ENCODE measurements around the gene FOXP1.

FOXP1 gene

DNA sequence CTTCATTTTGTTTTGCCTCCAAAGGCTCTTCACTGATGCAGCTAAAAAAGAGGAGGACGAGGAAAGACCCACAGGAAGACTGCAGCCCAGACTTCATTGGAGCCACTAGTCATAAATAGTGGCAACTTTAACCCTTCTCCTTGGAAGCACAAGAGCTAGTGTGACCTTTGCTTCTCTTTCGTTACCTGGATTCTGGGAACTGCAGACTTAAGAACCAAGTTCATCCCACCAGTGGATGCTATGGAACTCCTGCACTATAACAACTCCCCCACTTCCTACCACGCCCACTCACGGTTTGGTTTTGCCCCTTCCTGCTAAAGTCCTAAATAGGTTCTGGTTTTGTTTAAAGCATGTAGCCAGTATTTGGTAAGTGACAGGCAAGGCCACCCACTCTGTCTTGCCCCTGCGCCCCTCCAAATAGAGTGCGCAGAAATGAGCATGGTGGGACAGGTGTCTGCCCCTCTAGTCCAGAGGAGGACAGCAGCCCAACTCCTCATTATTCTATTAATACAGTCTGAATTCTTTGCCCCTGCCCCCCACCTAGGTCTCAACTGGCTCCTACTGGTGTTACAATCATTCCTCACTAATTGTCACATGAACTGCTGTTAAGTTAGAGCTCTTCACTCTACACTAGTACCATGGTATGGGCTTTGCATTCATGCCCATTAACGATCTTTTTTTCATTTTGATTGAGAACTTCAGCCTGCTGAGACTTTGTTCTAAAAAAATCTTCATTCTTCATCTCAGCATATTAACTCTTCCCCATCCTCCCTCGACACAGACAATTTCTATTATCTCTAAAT, 504.6 kb downstream of the FOXP1 start:
- Histone ChIP-seq H3K4me1 (ENCODE audit: control insufficient read depth, insufficient read depth, low read length) (peaks cover 24% of the 10 kb centered on the region), H3K9me3 (ENCODE audit: control insufficient read depth in 2 of 2, low read length in 2 of 2) (no peaks in the 10 kb centered on the region), H3K27ac (ENCODE audit: low read length) (no peak overlapping the region), H3K27me3 (ENCODE audit: control insufficient read depth in 1 of 2, insufficient read depth in 2 of 2, low read length in 2 of 2) (no peaks in the 10 kb centered on the region), H3K9ac (ENCODE audit: low read length in 2 of 2) (no peak overlapping the region), H3K36me3 (ENCODE audit: control insufficient read depth in 2 of 2, insufficient read depth in 2 of 2, low read length in 2 of 2) (peaks cover 0 to under 1% of the 10 kb centered on the region in 2 donors), H3K4me3 (ENCODE audit: low read length in 2 of 2) (no peak overlapping the region)

DNA sequence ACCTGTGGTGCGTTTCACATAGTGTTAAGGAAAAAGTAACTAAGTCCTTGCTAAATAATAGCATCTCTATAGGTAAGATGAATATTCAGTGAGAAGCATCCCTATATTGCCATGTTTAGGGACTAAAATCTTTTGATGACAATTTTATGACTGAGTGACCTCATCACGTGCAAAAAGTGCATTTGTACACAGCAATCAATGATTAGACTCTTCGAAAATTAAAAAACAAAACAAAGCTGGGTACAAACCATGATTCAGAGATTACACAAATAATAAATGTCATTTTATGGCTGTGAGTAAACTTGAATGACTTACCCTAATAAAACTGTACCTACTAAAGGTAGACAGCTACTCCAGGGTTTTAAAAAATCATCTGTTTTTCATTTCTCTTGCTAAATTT, 505.3 kb downstream of the FOXP1 start:
- Histone ChIP-seq H3K4me1 (ENCODE audit: control insufficient read depth, insufficient read depth, low read length) (peaks cover 26% of the 10 kb centered on the region), H3K9me3 (ENCODE audit: control insufficient read depth in 2 of 2, low read length in 2 of 2) (no peaks in the 10 kb centered on the region), H3K9ac (ENCODE audit: low read length in 2 of 2) (no peak overlapping the region), H3K27me3 (ENCODE audit: control insufficient read depth in 1 of 2, insufficient read depth in 2 of 2, low read length in 2 of 2) (no peaks in the 10 kb centered on the region), H3K4me3 (ENCODE audit: low read length in 2 of 2) (no peak overlapping the region), H3K27ac (ENCODE audit: low read length) (no peak overlapping the region), H3K36me3 (ENCODE audit: control insufficient read depth in 2 of 2, insufficient read depth in 2 of 2, low read length in 2 of 2) (peaks cover 0 to 3% of the 10 kb centered on the region in 2 donors)

DNA sequence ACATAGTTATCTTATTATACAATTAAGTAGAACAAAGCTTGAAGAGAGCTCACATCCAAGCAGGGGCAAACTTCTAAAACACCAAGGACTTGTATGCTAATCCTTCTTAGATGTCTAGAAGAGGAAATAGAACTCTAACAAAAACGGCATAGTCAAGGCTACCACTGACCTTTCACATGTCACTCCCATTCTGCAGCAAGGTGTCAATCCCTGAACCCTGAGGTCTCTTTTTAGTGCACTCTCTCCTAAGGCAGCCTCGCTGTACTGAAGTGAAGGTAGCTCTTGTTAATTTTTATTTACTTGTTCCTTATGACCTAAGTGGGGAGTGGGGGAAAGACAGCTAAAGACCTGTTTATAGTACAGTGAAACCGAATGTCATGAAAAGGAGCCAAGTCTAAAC, 506.5 kb downstream of the FOXP1 start:
- no peak overlapping the region for H3K9ac ChIP-seq (ENCODE audit: low read length in 2 of 2)
- no peak overlapping the region for H3K27ac ChIP-seq (ENCODE audit: low read length)
- H3K4me3 ChIP-seq (ENCODE audit: low read length in 2 of 2) = no peak overlapping the region
- peaks cover 26% of the 10 kb centered on the region for H3K4me1 ChIP-seq (ENCODE audit: control insufficient read depth, insufficient read depth, low read length)
- no peaks in the 10 kb centered on the region for H3K9me3 ChIP-seq (ENCODE audit: control insufficient read depth in 2 of 2, low read length in 2 of 2)
- H3K27me3 ChIP-seq (ENCODE audit: control insufficient read depth in 1 of 2, insufficient read depth in 2 of 2, low read length in 2 of 2) = no peaks in the 10 kb centered on the region
- H3K36me3 ChIP-seq (ENCODE audit: control insufficient read depth in 2 of 2, insufficient read depth in 2 of 2, low read length in 2 of 2) = peaks cover 0 to 3% of the 10 kb centered on the region in 2 donors

DNA sequence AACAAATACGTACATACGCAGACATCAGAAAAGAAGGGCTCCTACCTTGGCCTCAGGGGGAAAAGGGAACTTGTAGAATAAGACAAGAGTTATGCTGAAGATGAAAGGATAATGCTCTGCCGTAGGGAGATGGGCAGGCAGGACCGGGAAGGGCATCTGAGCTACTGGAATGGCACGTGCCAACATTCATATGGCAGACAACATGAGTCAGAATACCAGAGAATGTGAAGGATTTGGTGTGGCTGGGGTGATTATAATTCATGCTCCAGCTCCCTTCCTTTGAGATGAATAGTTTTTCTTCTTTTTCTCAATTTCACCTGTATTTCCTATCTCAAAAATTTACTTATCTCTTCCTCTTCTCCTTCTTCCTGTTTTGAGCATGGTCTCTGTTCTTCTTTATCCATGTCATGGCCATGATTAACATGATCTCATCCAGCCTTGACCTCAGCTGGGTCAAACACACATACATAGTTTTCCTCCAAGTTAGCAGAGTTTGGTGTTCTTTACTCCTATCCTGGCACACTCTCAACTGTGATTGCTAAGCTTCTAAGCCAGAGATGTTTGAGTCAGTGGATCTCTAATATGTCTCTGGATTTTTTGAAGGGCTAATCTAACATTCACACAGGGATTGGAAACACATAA, 507.0 kb downstream of the FOXP1 start:
- Histone ChIP-seq H3K27me3 (ENCODE audit: control insufficient read depth in 1 of 2, insufficient read depth in 2 of 2, low read length in 2 of 2) (no peaks in the 10 kb centered on the region), H3K27ac (ENCODE audit: low read length) (no peak overlapping the region), H3K4me3 (ENCODE audit: low read length in 2 of 2) (no peak overlapping the region)

DNA sequence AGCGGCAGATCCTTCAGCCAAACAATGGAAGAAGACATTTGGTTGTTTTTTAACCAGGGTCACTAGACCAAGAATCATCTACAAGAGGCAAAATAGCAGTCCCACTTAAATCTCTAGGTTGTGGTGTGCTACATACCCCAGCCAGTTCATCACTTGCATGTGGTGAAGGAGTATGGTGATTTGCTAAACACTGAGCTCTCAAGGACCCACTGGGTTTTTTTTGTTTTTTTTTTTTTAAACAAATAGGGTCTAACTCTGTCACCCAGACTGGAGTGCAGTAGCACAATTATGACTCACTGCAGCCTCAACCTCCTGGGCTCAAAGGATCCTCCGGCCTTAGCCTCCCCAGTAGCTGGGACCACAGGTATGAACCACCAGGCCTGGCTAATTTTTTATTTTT, 508.0 kb downstream of the FOXP1 start:
- H3K9me3 ChIP-seq (ENCODE audit: control insufficient read depth in 2 of 2, low read length in 2 of 2) = no peaks in the 10 kb centered on the region
- no peaks in the 10 kb centered on the region for H3K27me3 ChIP-seq (ENCODE audit: control insufficient read depth in 1 of 2, insufficient read depth in 2 of 2, low read length in 2 of 2)
- no peak overlapping the region for H3K4me3 ChIP-seq (ENCODE audit: low read length in 2 of 2)
- no peak overlapping the region for H3K27ac ChIP-seq (ENCODE audit: low read length)
- H3K4me1 ChIP-seq (ENCODE audit: control insufficient read depth, insufficient read depth, low read length) = peaks cover 39% of the 10 kb centered on the region
- H3K9ac ChIP-seq (ENCODE audit: low read length in 2 of 2) = no peak overlapping the region
- H3K36me3 ChIP-seq (ENCODE audit: control insufficient read depth in 2 of 2, insufficient read depth in 2 of 2, low read length in 2 of 2) = peaks cover 0 to 3% of the 10 kb centered on the region in 2 donors

More for the DNA sequence above, 507.0 kb downstream of the FOXP1 start:
- Histone ChIP-seq H3K36me3 (ENCODE audit: control insufficient read depth in 2 of 2, insufficient read depth in 2 of 2, low read length in 2 of 2) (peaks cover 0 to 3% of the 10 kb centered on the region in 2 donors), H3K9me3 (ENCODE audit: control insufficient read depth in 2 of 2, low read length in 2 of 2) (no peaks in the 10 kb centered on the region), H3K9ac (ENCODE audit: low read length in 2 of 2) (no peak overlapping the region), H3K4me1 (ENCODE audit: control insufficient read depth, insufficient read depth, low read length) (peaks cover 31% of the 10 kb centered on the region)

DNA sequence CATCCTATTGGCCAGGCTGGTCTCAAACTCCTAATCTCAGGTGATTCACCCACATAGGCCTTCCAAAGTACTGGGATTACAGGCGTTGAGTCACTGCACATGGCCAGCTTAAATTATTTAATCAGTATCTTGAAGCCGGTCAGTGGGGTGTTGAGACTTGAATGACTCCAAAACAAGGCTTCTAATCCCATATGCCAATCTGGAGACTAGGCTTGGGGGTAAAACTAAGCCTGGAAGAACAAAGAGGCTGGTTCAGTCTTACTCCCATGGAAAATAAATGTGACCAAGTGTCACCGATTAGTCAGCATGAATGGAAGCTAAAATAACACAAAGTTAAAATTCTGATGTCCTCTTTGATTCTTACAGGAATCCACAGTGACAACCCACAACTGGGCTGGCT, 509.1 kb downstream of the FOXP1 start:
- peaks cover 46% of the 10 kb centered on the region for H3K4me1 ChIP-seq (ENCODE audit: control insufficient read depth, insufficient read depth, low read length)
- no peak overlapping the region for H3K4me3 ChIP-seq (ENCODE audit: low read length in 2 of 2)
- no peak overlapping the region for H3K9ac ChIP-seq (ENCODE audit: low read length in 2 of 2)
- H3K27me3 ChIP-seq (ENCODE audit: control insufficient read depth in 1 of 2, insufficient read depth in 2 of 2, low read length in 2 of 2) = no peaks in the 10 kb centered on the region
- peaks cover 0 to 3% of the 10 kb centered on the region in 2 donors for H3K36me3 ChIP-seq (ENCODE audit: control insufficient read depth in 2 of 2, insufficient read depth in 2 of 2, low read length in 2 of 2)
- peak overlapping the region; percentile 41 for H3K27ac ChIP-seq (ENCODE audit: low read length)
- no peaks in the 10 kb centered on the region for H3K9me3 ChIP-seq (ENCODE audit: control insufficient read depth in 2 of 2, low read length in 2 of 2)

DNA sequence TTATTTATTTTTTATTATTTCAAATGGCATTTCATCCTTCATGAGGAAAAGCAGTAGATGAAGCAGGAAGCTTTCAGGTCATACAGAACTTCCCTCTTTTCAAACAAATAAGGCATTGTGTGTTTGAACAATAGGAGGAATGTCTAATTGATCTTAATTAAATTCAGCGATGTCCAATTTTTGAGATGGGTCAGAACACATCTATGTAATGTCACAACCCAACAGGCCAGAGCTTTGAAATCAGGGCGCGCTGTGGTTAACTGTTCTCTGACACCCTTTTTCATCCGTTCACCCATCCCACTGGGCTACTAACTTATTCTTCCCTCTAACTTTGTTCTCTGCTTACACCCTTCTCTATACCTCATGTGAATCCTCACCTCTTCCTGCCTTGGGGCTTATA, 510.5 kb downstream of the FOXP1 start:
- Histone ChIP-seq H3K9me3 (ENCODE audit: control insufficient read depth in 2 of 2, low read length in 2 of 2) (no peaks in the 10 kb centered on the region), H3K4me3 (ENCODE audit: low read length in 2 of 2) (no peak overlapping the region), H3K4me1 (ENCODE audit: control insufficient read depth, insufficient read depth, low read length) (peaks cover 48% of the 10 kb centered on the region), H3K27ac (ENCODE audit: low read length) (peak overlapping the region; percentile 69), H3K27me3 (ENCODE audit: control insufficient read depth in 1 of 2, insufficient read depth in 2 of 2, low read length in 2 of 2) (no peaks in the 10 kb centered on the region), H3K36me3 (ENCODE audit: control insufficient read depth in 2 of 2, insufficient read depth in 2 of 2, low read length in 2 of 2) (peaks cover 0 to 3% of the 10 kb centered on the region in 2 donors), H3K9ac (ENCODE audit: low read length in 2 of 2) (no peak overlapping the region)

DNA sequence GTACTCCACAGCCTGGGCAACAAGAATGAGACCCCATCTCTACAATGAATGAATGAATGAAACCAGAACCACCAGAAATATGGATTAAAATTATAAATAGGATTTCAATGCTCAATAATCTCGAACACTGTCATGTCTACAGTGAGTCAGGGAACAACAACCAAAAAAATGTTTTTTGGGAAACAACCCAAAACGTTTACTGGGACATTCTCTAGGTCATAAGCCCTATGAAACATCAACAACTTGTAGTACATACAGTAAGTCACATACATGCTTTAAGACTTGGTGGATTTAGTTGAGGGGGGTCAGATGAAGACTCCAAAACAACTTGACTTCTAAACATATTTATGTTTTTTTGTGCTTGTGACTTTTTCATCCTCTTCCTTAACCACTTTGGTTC, 511.2 kb downstream of the FOXP1 start:
- H3K4me1 ChIP-seq (ENCODE audit: control insufficient read depth, insufficient read depth, low read length) = peaks cover 49% of the 10 kb centered on the region
- H3K9ac ChIP-seq (ENCODE audit: low read length in 2 of 2) = no peak overlapping the region
- no peaks in the 10 kb centered on the region for H3K27me3 ChIP-seq (ENCODE audit: control insufficient read depth in 1 of 2, insufficient read depth in 2 of 2, low read length in 2 of 2)
- no peaks in the 10 kb centered on the region for H3K9me3 ChIP-seq (ENCODE audit: control insufficient read depth in 2 of 2, low read length in 2 of 2)
- peak overlapping the region; percentile 69 for H3K27ac ChIP-seq (ENCODE audit: low read length)
- no peak overlapping the region for H3K4me3 ChIP-seq (ENCODE audit: low read length in 2 of 2)
- H3K36me3 ChIP-seq (ENCODE audit: control insufficient read depth in 2 of 2, insufficient read depth in 2 of 2, low read length in 2 of 2) = peaks cover 0 to 3% of the 10 kb centered on the region in 2 donors

DNA sequence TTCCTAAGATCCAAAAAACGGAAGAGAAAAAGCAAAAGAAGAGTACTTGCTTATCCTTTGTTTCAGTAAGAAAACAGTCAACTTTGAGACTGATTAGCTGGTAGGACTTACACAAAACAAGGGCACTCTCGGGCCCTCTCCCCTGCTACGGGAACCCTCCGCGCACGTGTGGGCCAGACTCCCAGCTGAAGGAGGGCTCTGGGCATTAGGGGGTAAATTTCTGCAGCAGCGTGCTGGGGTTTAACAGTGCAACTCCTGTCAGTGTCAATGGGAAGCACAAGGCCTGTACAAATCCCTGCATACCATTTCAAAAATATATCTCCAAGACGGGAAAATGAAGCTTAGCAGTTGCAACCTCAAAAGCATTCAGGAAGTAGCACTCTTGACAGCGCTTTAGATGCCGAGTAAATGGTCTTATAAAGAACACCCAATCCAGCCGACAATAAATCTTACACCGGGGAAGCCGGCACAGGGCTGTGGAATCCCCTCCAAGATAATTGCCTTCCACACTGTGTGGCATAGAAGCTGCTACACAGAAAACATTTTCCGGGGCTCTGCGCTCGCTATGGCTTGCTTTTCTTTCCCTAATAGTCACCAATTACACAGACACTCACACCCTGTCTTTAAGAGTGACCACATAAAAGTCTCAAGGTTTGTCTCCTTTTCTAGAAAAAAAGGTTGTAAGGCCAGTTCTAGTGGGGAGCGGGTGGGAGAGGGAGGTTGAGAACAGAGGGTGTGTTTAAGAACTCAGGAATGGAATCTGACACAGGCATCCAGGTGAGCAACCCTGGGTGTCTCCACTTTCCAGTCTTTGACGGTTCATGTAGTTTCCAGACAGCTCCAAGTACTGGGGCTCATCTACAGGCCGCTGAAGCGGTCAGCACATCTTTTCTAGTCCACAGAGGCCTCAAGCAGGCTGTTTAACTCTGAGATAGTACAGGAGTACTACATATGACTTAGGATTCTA, 512.7 kb downstream of the FOXP1 start:
- H3K27ac ChIP-seq (ENCODE audit: low read length) = peak overlapping the region; percentile 69
- no peaks in the 10 kb centered on the region for H3K27me3 ChIP-seq (ENCODE audit: control insufficient read depth in 1 of 2, insufficient read depth in 2 of 2, low read length in 2 of 2)
- H3K9ac ChIP-seq (ENCODE audit: low read length in 2 of 2) = peak overlapping the region; percentile 47 to 56
- peak overlapping the region; percentile 42 to 63 for H3K4me3 ChIP-seq (ENCODE audit: low read length in 2 of 2)
- H3K9me3 ChIP-seq (ENCODE audit: control insufficient read depth in 2 of 2, low read length in 2 of 2) = no peaks in the 10 kb centered on the region
- H3K36me3 ChIP-seq (ENCODE audit: control insufficient read depth in 2 of 2, insufficient read depth in 2 of 2, low read length in 2 of 2) = peaks cover 0 to 3% of the 10 kb centered on the region in 2 donors
- peaks cover 55% of the 10 kb centered on the region for H3K4me1 ChIP-seq (ENCODE audit: control insufficient read depth, insufficient read depth, low read length)

DNA sequence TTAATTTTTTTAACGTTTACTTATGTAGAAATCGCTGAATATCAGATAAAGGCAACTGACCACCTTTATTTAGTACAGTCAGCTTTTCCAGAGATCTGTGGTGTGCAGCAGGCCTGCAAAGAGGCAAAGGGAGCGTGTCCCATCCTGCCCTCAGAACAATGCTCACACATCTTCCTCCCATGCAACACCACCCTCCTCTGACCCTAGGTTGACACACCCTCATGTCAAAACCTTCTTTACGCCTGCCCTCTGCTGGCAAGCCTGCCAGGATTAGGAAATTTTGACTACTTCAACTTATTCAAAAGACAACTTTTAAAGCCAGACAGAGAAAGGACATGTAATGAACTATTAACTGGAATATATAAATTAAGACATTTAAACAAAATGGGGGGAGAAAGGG, 513.7 kb downstream of the FOXP1 start:
- no peaks in the 10 kb centered on the region for H3K9me3 ChIP-seq (ENCODE audit: control insufficient read depth in 2 of 2, low read length in 2 of 2)
- H3K36me3 ChIP-seq (ENCODE audit: control insufficient read depth in 2 of 2, insufficient read depth in 2 of 2, low read length in 2 of 2) = peaks cover 0 to 3% of the 10 kb centered on the region in 2 donors
- H3K4me3 ChIP-seq (ENCODE audit: low read length in 2 of 2) = peak overlapping the region in 1 of 2 donors; percentile 63
- peak overlapping the region; percentile 29 to 56 for H3K9ac ChIP-seq (ENCODE audit: low read length in 2 of 2)
- H3K27ac ChIP-seq (ENCODE audit: low read length) = peak overlapping the region; percentile 69
- H3K27me3 ChIP-seq (ENCODE audit: control insufficient read depth in 1 of 2, insufficient read depth in 2 of 2, low read length in 2 of 2) = no peaks in the 10 kb centered on the region
- peaks cover 53% of the 10 kb centered on the region for H3K4me1 ChIP-seq (ENCODE audit: control insufficient read depth, insufficient read depth, low read length)

All from stomach smooth muscle (tissue), 2 donors.